ENCODE results near the gene CORT. TPM values are rescaled to one million over a fixed set of nuclear protein-coding genes. Genes with fewer than 3 reads are reported as not detected.
A peak's percentile ranks its signal among the peaks of the same experiment; 100 is the strongest.

The CORT gene
- total RNA-seq, 2 experiments from 2014 or later: 0.66 TPM; not detected in 1

DNA sequence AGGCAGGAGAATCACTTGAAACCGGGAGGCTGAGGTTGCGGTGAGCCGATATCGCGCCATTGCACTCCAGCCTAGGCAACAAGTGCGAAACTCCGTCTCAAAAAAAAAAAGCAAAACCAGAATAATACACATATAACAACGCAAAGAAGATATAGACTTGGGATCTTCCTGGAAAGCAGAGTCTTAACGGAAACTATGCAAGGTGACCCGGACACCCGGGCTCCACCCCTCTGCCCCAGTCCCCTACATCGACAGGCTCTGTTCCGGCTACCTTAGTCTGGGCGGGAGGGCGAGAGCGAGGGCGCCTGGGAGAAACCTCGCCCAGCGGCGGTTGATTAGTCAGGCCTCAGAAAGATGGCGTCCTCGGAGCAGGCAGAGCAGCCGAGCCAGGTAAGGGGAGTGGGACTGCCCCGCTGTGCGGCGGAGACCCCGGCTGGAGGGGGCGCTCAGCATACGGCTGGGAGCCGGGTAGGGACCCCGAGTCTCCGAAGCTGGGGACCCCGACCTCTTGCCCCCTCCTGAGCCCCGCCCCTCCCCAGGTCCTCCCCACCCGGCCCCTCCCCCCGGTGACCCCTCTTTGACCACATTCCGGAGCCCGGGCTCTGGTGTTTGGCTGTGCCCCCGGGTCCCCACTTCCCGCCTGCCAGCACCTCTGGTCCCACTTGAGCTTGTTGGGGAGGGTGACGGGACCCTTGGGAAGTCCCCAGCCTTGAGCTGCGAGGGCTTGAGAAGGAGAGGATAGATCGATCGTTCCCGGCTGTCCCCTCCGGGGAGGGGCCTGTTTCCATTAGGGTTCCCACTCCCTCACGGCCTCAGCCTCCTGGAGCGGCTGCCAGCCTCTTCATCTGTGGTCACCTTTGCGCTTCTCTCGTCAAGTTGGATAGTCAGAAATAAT is 25.0 kb downstream of the CORT start, which contains the start of gene PEX14:
Gene PEX14, plus strand, starts transcription at position 338 of the 895 bp plus-strand sequence. Its CDS starts 17 bp downstream, at position 355.
- Histone ChIP-seq H3K4me2 (ENCODE audit: low read length) (peak within 1 kb of the TSS; percentile 91), H3K36me3 (ENCODE audit: insufficient read depth, low read length) (peaks cover 7% of the 10 kb centered on the region; the same call in 1 of the 2 replicates), H3K79me2 (ENCODE audit: insufficient read depth, low read depth, low read length) (peaks cover 57% of the 10 kb centered on the region), H3K4me1 (ENCODE audit: insufficient read depth, low read length, poor library complexity, severe bottlenecking) (peaks cover 32% of the 10 kb centered on the region), H3K27ac (ENCODE audit: low read depth, low read length, poor library complexity, severe bottlenecking) (peak within 1 kb of the TSS; percentile 96), H2AFZ (ENCODE audit: low read length) (peak within 1 kb of the TSS; percentile 88), H3K9me3 (ENCODE audit: low read length) (no peaks in the 10 kb centered on the region), H3K4me3 (ENCODE audit: low read depth, low read length, poor library complexity, severe bottlenecking) (peak within 1 kb of the TSS; percentile 85), H3K9me2 (ENCODE audit: insufficient read depth, low read length) (no peaks in the 10 kb centered on the region), H4K20me1 (ENCODE audit: insufficient read depth, low read length) (peaks cover 4% of the 10 kb centered on the region; the same call in 1 of the 2 replicates)
- peak; percentile 90 for DNase-seq (ENCODE audit: low spot score)
- ChIA-PET CTCF (ENCODE audit: unreplicated experiment) (no interaction called here), POLR2A (interaction anchor here (0.6 to 1.0 kb wide), 4 partner anchors 11 to 422 kb away, joined by 3 to 7 read pairs (median 3); no protein-coding TSS in a partner anchor)
- no peak for TF ChIP-seq EZH2phosphoT487 (IDR thresholded peaks at IDR 0.05; ENCODE audit: borderline replicate concordance, low read depth, low read length)
- TF ChIP-seq, protein P1, sequence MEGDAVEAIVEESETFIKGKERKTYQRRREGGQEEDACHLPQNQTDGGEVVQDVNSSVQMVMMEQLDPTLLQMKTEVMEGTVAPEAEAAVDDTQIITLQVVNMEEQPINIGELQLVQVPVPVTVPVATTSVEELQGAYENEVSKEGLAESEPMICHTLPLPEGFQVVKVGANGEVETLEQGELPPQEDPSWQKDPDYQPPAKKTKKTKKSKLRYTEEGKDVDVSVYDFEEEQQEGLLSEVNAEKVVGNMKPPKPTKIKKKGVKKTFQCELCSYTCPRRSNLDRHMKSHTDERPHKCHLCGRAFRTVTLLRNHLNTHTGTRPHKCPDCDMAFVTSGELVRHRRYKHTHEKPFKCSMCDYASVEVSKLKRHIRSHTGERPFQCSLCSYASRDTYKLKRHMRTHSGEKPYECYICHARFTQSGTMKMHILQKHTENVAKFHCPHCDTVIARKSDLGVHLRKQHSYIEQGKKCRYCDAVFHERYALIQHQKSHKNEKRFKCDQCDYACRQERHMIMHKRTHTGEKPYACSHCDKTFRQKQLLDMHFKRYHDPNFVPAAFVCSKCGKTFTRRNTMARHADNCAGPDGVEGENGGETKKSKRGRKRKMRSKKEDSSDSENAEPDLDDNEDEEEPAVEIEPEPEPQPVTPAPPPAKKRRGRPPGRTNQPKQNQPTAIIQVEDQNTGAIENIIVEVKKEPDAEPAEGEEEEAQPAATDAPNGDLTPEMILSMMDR (conservative IDR thresholded peaks at IDR 0.05; ENCODE audit: low read length): no peak
- intact Hi-C loops (cut with micrococcal nuclease; ENCODE audit: unreplicated experiment): loop anchor here (10.0 kb wide), 1 partner anchor 440 kb away; the partner anchor contains the start of gene UBE4B
- BruUV-seq (replicated peaks): no TSS peak

DNA sequence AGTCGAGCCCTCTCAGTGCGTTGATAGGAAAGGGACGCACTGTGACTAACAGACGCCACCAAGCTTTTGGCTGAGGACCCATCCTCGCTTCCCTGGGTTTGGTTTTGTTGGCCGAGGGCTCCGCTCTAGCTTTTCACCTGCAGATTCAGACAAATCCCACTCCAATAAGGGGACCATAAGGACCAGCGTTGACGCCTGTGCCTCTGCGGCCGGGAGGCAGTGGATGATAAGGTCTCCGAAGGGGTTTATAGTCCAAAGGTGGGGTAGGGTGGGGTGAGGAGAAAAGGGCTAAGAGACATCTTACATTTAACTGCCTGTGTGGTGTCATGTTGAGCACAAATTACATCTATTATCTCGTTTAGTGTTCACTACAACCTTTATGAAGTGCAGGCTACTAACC is 25.7 kb downstream of the CORT start:
- CTCF ChIA-PET (ENCODE audit: unreplicated experiment): no interaction called here
- peaks cover 53% of the 10 kb centered on the region for H3K79me2 ChIP-seq (ENCODE audit: insufficient read depth, low read depth, low read length)

More for the DNA sequence above, 25.7 kb downstream of the CORT start:
- H2AFZ ChIP-seq (ENCODE audit: low read length): peak overlapping the region; percentile 34
- POLR2A ChIA-PET: interaction anchor here (0.6 to 1.0 kb wide), 4 partner anchors 10 to 421 kb away, joined by 3 to 7 read pairs (median 3); no protein-coding TSS in a partner anchor
- H3K4me2 ChIP-seq (ENCODE audit: low read length): peak overlapping the region; percentile 85
- no TSS peak for BruUV-seq (replicated peaks)
- peaks cover 3% of the 10 kb centered on the region; the same call in 1 of the 2 replicates for H3K36me3 ChIP-seq (ENCODE audit: insufficient read depth, low read length)
- H3K4me1 ChIP-seq (ENCODE audit: insufficient read depth, low read length, poor library complexity, severe bottlenecking): peaks cover 32% of the 10 kb centered on the region
- H3K9me3 ChIP-seq (ENCODE audit: low read length): no peaks in the 10 kb centered on the region
- no peaks in the 10 kb centered on the region for H3K9me2 ChIP-seq (ENCODE audit: insufficient read depth, low read length)
- DNase-seq (ENCODE audit: low spot score): peak; percentile 14
- peaks cover 4% of the 10 kb centered on the region; the same call in 1 of the 2 replicates for H4K20me1 ChIP-seq (ENCODE audit: insufficient read depth, low read length)
- intact Hi-C loops (cut with micrococcal nuclease; ENCODE audit: unreplicated experiment): loop anchor here (10.0 kb wide), 1 partner anchor 441 kb away; the partner anchor contains the start of gene UBE4B
- TF ChIP-seq EZH2phosphoT487 (IDR thresholded peaks at IDR 0.05; ENCODE audit: borderline replicate concordance, low read depth, low read length): no peak
- TF ChIP-seq, protein P1 (conservative IDR thresholded peaks at IDR 0.05; ENCODE audit: low read length): no peak
- H3K27ac ChIP-seq (ENCODE audit: low read depth, low read length, poor library complexity, severe bottlenecking): peak overlapping the region; percentile 27
- H3K4me3 ChIP-seq (ENCODE audit: low read depth, low read length, poor library complexity, severe bottlenecking): peak overlapping the region; percentile 85

Measured in OCI-LY7 (cell line).